GM12878 (cell line): Measurements from ENCODE around the gene C11orf52. TPM values are rescaled to one million over a fixed set of nuclear protein-coding genes. Genes with fewer than 3 reads are reported as not detected.

Source experiments
- ATAC-seq: fragments of 200-7000 bp; cut with Tn5 transposase; 3 replicates; pipeline ENCODE4 v1.9.1; 2020; ENCODE audit warnings: mild to moderate bottlenecking, moderate library complexity
- BruUV-seq: library from RNA; stranded (reverse); fragments of 400-500 nt; replicated peaks from 2 replicates; lab custom pipeline; 2021; lab: Mats Ljungman, UMichigan
- CTCF ChIA-PET: fragments of 300-600 bp; sonication (Branson Sonifier 250); formaldehyde crosslinking; extraction: SDS; loops from one replicate; lab custom pipeline; 2021; ENCODE audit warnings: inconsistent platforms; lab: Yijun Ruan, JAX
- POLR2A ChIA-PET: fragments of 350-600 bp; formaldehyde crosslinking; extraction: SDS; loops from one replicate; lab custom pipeline; 2021; ENCODE audit warnings: inconsistent platforms; lab: Charles Lee
- RAD21 ChIA-PET: fragments of 300-600 bp; sonication (Branson Sonifier 250); formaldehyde crosslinking; loops from one replicate; lab custom pipeline; 2023; ENCODE audit warnings: antibody characterized with exemption; ENCODE audit not compliant: unreplicated experiment; lab: Charles Lee
- SMC1A ChIA-PET: fragments of 300-600 bp; sonication (Branson Sonifier 250); formaldehyde crosslinking; loops from one replicate; lab custom pipeline; 2023; ENCODE audit not compliant: unreplicated experiment, uncharacterized antibody; lab: Charles Lee
- DNase-seq: peaks from one replicate; pipeline ENCODE4 v3.0.0-alpha.2; 2011; ENCODE audit warnings: low read depth, low spot score
- FAIRE-seq: peaks from 3 replicates; lab custom pipeline; 2011; peaks lifted over from hg19 to GRCh38; lab: Jason Lieb, UNC
- H2AFZ ChIP-seq: 2 replicates; pipeline ENCODE4 v1.6.0; 2011; ENCODE audit warnings: low read depth, low read length, control low read depth; ENCODE audit not compliant: control insufficient read depth
- H3K27ac ChIP-seq: 2 replicates; pipeline ENCODE4 v1.5.1; 2011; ENCODE audit warnings: control low read depth; ENCODE audit not compliant: control insufficient read depth, insufficient read depth
- H3K27me3 ChIP-seq, 2 experiments: replicated peaks in 1 of 2; 2 replicates each; pipeline versions ENCODE4 v1.6.0 to v1.6.1; 2011; ENCODE audit warnings: low read length in 1 of 2; ENCODE audit not compliant: control insufficient read depth in 2 of 2, insufficient read depth in 2 of 2
- H3K36me3 ChIP-seq, 2 experiments: 2 replicates each; pipeline ENCODE4 v1.5.1; 2011; ENCODE audit warnings: low read length in 1 of 2; ENCODE audit not compliant: control insufficient read depth in 2 of 2, insufficient read depth in 2 of 2
- H3K4me1 ChIP-seq: 2 replicates; pipeline ENCODE4 v1.6.1; 2011; ENCODE audit warnings: mild to moderate bottlenecking, low read length, moderate library complexity, mixed read lengths; ENCODE audit not compliant: control insufficient read depth, insufficient read depth
- H3K4me2 ChIP-seq: 2 replicates; pipeline ENCODE4 v1.6.0; 2011; ENCODE audit warnings: control low read depth; ENCODE audit not compliant: control insufficient read depth, insufficient read depth
- H3K4me3 ChIP-seq: fragments of 200-600 bp; sonication (generic); 2 replicates; pipeline ENCODE4 v1.5.1; 2016
- H3K79me2 ChIP-seq: 2 replicates; pipeline ENCODE4 v1.6.0; 2011; ENCODE audit warnings: low read length; ENCODE audit not compliant: control insufficient read depth, insufficient read depth
- H3K9ac ChIP-seq: 2 replicates; pipeline ENCODE4 v1.8.0; 2011; ENCODE audit warnings: low read length, control low read depth, mixed read lengths; ENCODE audit not compliant: control insufficient read depth, insufficient read depth
- H3K9me3 ChIP-seq: replicated peaks from 3 replicates; pipeline ENCODE4 v1.5.1; 2011; ENCODE audit warnings: mild to moderate bottlenecking, low read length; ENCODE audit not compliant: control insufficient read depth, insufficient read depth
- H4K20me1 ChIP-seq: 2 replicates; pipeline ENCODE4 v1.6.0; 2011; ENCODE audit not compliant: control insufficient read depth, insufficient read depth
- BHLHE40 ChIP-seq, 2 experiments: fragments of 450-650 bp in 1 of 2; IDR thresholded peaks; 2 replicates each; pipeline ENCODE4 v1.6.1; 2011 to 2017; ENCODE audit warnings: low read depth in 2 of 2, borderline replicate concordance in 1 of 2, improper control_type of control experiment in 1 of 2, low read length in 1 of 2, mild to moderate bottlenecking in 1 of 2
- CBX3 ChIP-seq: fragments of 200-600 bp; sonication (generic); IDR thresholded peaks from 2 replicates; pipeline ENCODE4 v1.6.1; 2016; ENCODE audit warnings: low read depth, borderline replicate concordance
- CBX5 ChIP-seq: sonication (generic); IDR thresholded peaks from 2 replicates; pipeline ENCODE4 v1.6.1; 2016; ENCODE audit warnings: low read depth, moderate library complexity, mild to moderate bottlenecking, inconsistent platforms
- CHD1 ChIP-seq: IDR thresholded peaks from 2 replicates; pipeline ENCODE4 v1.6.1; 2012; ENCODE audit warnings: low read depth, low read length, improper control_type of control experiment
- CHD2 ChIP-seq: IDR thresholded peaks from 2 replicates; pipeline ENCODE4 v1.6.1; 2011; ENCODE audit warnings: low read depth, low read length, improper control_type of control experiment, borderline replicate concordance
- CREM ChIP-seq: IDR thresholded peaks from 2 replicates; pipeline ENCODE4 v1.6.1; 2014; ENCODE audit warnings: antibody characterized with exemption, low read depth
- ETV6 ChIP-seq, 2 experiments: fragments of 450-650 bp in 1 of 2; IDR thresholded peaks in 1 of 2; conservative IDR thresholded peaks in 1 of 2; 2 replicates each; pipeline ENCODE4 v1.6.1; 2014; ENCODE audit warnings: antibody characterized with exemption in 1 of 2, borderline replicate concordance in 1 of 2, low read depth in 1 of 2, mild to moderate bottlenecking in 1 of 2, moderate library complexity in 1 of 2
- GABPA ChIP-seq: IDR thresholded peaks from 2 replicates; pipeline ENCODE4 v1.6.1; 2014; ENCODE audit warnings: antibody characterized with exemption, low read depth, mild to moderate bottlenecking, inconsistent platforms
- HDAC2 ChIP-seq: fragments of 200-600 bp; sonication (generic); IDR thresholded peaks from 2 replicates; pipeline ENCODE4 v1.6.1; 2017
- IRF3 ChIP-seq: fragments of 450-650 bp; IDR thresholded peaks from 2 replicates; pipeline ENCODE4 v1.6.1; 2014; ENCODE audit warnings: mild to moderate bottlenecking
- IRF5 ChIP-seq: fragments of 450-650 bp; IDR thresholded peaks from 2 replicates; pipeline ENCODE4 v1.6.1; 2017; ENCODE audit warnings: borderline replicate concordance
- KLF5 ChIP-seq: fragments of 450-650 bp; IDR thresholded peaks from 2 replicates; pipeline ENCODE4 v1.6.1; 2014; ENCODE audit warnings: mild to moderate bottlenecking; ENCODE audit not compliant: partially characterized antibody
- NR2C2 ChIP-seq: IDR thresholded peaks from 2 replicates; pipeline ENCODE4 v1.6.1; 2011; ENCODE audit warnings: borderline replicate concordance, low read depth; ENCODE audit not compliant: control insufficient read depth, insufficient read length
- PBX3 ChIP-seq: IDR thresholded peaks from 2 replicates; pipeline ENCODE4 v1.6.1; 2011; ENCODE audit warnings: mild to moderate bottlenecking, low read depth, low read length, moderate library complexity; ENCODE audit not compliant: insufficient replicate concordance
- POLR2AphosphoS2 ChIP-seq: IDR thresholded peaks from 2 replicates; pipeline ENCODE4 v1.6.1; 2011; ENCODE audit warnings: low read depth, mild to moderate bottlenecking, low read length, improper control_type of control experiment, moderate library complexity
- POLR2AphosphoS5 ChIP-seq: IDR thresholded peaks from 2 replicates; pipeline ENCODE4 v1.6.1; 2011; ENCODE audit warnings: mild to moderate bottlenecking, low read length, inconsistent platforms
- RCOR1 ChIP-seq: conservative IDR thresholded peaks from 2 replicates; pipeline ENCODE4 v1.6.1; 2012; ENCODE audit warnings: low read depth, low read length, improper control_type of control experiment
- WGBS: methylation state at CpG from one replicate; pipeline ENCODE4 v1.1.6; 2016; ENCODE audit warnings: low lambda C conversion rate; ENCODE audit not compliant: insufficient replicate concordance, insufficient coverage; ENCODE audit errors: missing lambda C conversion rate; 5-methylcytosine and 5-hydroxymethylcytosine counted together
- in situ Hi-C: fragments of 300-500 bp; cut with MboI; formaldehyde crosslinking; loops from 9 replicates; pipeline ENCODE4 v1.14.3; 2018; ENCODE audit warnings: mixed read lengths
- intact Hi-C: fragments of 100-400 bp; cut with micrococcal nuclease; formaldehyde crosslinking; loops from one replicate; pipeline ENCODE4 v1.14.2; 2022; ENCODE audit not compliant: unreplicated experiment
- polyA plus RNA-seq, 11 experiments: library from polyadenylated mRNA; depleted of rRNA in 4 of 11; unstranded in 6 of 11; stranded (reverse) in 5 of 11; fragments of >200 nt; fragmentation: Nextera tagmentation in 4 of 11; fragmentation: Illumina TruSeq in 1 of 11; extraction: Ambion mirVana in 4 of 11; extraction: Trizol in 1 of 11; gene quantifications; 1 replicate in 1 of 11; 2 replicates in 10 of 11; pipeline versions ENCODE4 v1.2.1 to v1.2.3, GENCODE V29; 2011 to 2016; ENCODE audit warnings: inconsistent platforms in 2 of 11, missing spikeins in 2 of 11, low read depth in 1 of 11
- total RNA-seq, 4 experiments: library from RNA; depleted of rRNA in 3 of 4; stranded (reverse); fragments of >200 nt in 3 of 4; fragmentation: Illumina TruSeq in 1 of 4; extraction: Trizol in 1 of 4; gene quantifications; 2 replicates each; pipeline versions ENCODE4 v1.2.1 to v1.2.3, GENCODE V29; 2013 to 2021
- TF ChIP-seq, protein P1 (sequence below): IDR thresholded peaks from 2 replicates; pipeline ENCODE4 v1.6.1; 2012; ENCODE audit warnings: low read length, inconsistent platforms

Gene C11orf52
- total and polyA plus RNA-seq, 10 of the 15 experiments (the other 5 are each of a cell fraction or from before 2014, with no cell fraction given) = not detected

DNA sequence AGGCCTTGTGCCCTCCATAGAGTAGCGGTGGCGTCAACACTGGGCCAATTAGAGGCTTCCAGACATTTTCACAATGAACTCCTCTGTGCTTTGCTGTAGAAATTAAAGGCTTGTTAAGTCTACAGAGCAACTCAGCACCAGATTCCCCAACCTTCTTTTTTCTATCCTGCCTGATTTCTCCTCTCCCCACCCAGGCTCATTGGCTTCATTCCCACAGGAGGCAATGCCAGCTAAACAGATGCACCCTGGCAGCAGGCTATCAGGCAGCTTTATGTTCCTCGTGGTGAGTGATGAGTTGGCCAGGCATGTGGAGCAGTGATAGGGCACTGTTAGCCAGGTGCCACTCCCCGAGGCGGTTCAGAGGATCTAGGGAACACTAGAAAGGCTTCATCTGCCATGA lies 23.2 kb downstream of the C11orf52 start:
- H4K20me1 ChIP-seq = no peaks in the 10 kb centered on the region
- H3K9me3 ChIP-seq = no peaks in the 10 kb centered on the region
- H3K27ac ChIP-seq = no peak overlapping the region
- no peak overlapping the region for H3K4me2 ChIP-seq
- intact Hi-C loops (no loop called here), in situ Hi-C loops (loop anchor here (10.0 kb wide), 1 partner anchor 57 kb away; no protein-coding TSS in a partner anchor)
- H3K36me3 ChIP-seq = no peaks in the 10 kb centered on the region
- H3K27me3 ChIP-seq = 0 out of 4 replicates have a peak, but pooled peaks cover 0 to 1% of the 10 kb centered on the region in 2 experiments
- no peak for TF ChIP-seq POLR2AphosphoS2
- TF ChIP-seq NR2C2 = no peak
- TF ChIP-seq CHD2 = no peak
- TF ChIP-seq, protein P1, sequence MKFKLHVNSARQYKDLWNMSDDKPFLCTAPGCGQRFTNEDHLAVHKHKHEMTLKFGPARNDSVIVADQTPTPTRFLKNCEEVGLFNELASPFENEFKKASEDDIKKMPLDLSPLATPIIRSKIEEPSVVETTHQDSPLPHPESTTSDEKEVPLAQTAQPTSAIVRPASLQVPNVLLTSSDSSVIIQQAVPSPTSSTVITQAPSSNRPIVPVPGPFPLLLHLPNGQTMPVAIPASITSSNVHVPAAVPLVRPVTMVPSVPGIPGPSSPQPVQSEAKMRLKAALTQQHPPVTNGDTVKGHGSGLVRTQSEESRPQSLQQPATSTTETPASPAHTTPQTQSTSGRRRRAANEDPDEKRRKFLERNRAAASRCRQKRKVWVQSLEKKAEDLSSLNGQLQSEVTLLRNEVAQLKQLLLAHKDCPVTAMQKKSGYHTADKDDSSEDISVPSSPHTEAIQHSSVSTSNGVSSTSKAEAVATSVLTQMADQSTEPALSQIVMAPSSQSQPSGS = no peak
- no peak for TF ChIP-seq POLR2AphosphoS5
- no peak for TF ChIP-seq CBX5
- no peak for TF ChIP-seq IRF5
- TF ChIP-seq GABPA = no peak
- TF ChIP-seq HDAC2 = no peak
- TF ChIP-seq ETV6 (conservative IDR thresholded peaks at IDR 0.05 in 1 of 2, IDR thresholded peaks at IDR 0.05 in 1 of 2; ENCODE audit: borderline replicate concordance in 1 of 2, low read depth in 1 of 2) = no peak
- no peak for TF ChIP-seq CREM
- no peak for TF ChIP-seq CBX3
- TF ChIP-seq KLF5 = no peak
- no peak for TF ChIP-seq BHLHE40 (IDR thresholded peaks at IDR 0.05; ENCODE audit: borderline replicate concordance in 1 of 2, low read depth in 2 of 2, low read length in 1 of 2)
- no peak for TF ChIP-seq RCOR1
- no peak for TF ChIP-seq CHD1
- no peak for TF ChIP-seq PBX3
- no peak for TF ChIP-seq IRF3
- H3K9ac ChIP-seq = no peak overlapping the region
- FAIRE-seq (no peak), ATAC-seq (no peak), DNase-seq (no peak)
- ChIA-PET CTCF (interaction anchor here (1.0 to 2.0 kb wide), 3 partner anchors 10 to 16 kb away, joined by 3 to 8 read pairs (median 4); no protein-coding TSS in a partner anchor), SMC1A (interaction anchor here (0.8 kb wide), 1 partner anchor 40 kb away, joined by 3 read pairs; no protein-coding TSS in a partner anchor), RAD21 (interaction anchor here (1.4 kb wide), 1 partner anchor 10 kb away, joined by 3 read pairs; no protein-coding TSS in a partner anchor), POLR2A (no interaction called here)
- H2AFZ ChIP-seq = no peak overlapping the region
- 70% methylated on average over 5 of the region's 5 CpGs for WGBS
- no TSS peak for BruUV-seq
- H3K4me1 ChIP-seq = peaks cover 22% of the 10 kb centered on the region
- no peaks in the 10 kb centered on the region for H3K79me2 ChIP-seq
- H3K4me3 ChIP-seq = no peak overlapping the region
